ENCODE measurements around the gene STOML1.
"Not testable (repeated sequence)": the region's sequence is repeated elsewhere in the genome, so short reads cannot be mapped to it uniquely, and the experiment has no call there.

- TF ChIP-seq CTCF (IDR thresholded peaks at IDR 0.05); CREM (CRISPR knock-in tag; IDR thresholded peaks at IDR 0.05); MAX (CRISPR knock-in tag; IDR thresholded peaks at IDR 0.05); JUN (CRISPR knock-in tag; IDR thresholded peaks at IDR 0.05); GRHL2 (CRISPR knock-in tag; IDR thresholded peaks at IDR 0.05; ENCODE audit: insufficient replicate concordance, severe bottlenecking); USF2 (CRISPR knock-in tag; IDR thresholded peaks at IDR 0.05); NR1H2 (CRISPR knock-in tag; IDR thresholded peaks at IDR 0.05); CBFB (CRISPR knock-in tag; IDR thresholded peaks at IDR 0.05; ENCODE audit: low read depth): not testable (repeated sequence)
Measured at GRCh38 chr15:73938516-73938915, 53.6 kb downstream of the STOML1 start.

All from WTC11 (cell line).